Measurements from ENCODE around the gene C1orf50.
"Not testable (repeated sequence)": the region's sequence is repeated elsewhere in the genome, so short reads cannot be mapped to it uniquely, and the experiment has no call there.

C1orf50 gene

DNA sequence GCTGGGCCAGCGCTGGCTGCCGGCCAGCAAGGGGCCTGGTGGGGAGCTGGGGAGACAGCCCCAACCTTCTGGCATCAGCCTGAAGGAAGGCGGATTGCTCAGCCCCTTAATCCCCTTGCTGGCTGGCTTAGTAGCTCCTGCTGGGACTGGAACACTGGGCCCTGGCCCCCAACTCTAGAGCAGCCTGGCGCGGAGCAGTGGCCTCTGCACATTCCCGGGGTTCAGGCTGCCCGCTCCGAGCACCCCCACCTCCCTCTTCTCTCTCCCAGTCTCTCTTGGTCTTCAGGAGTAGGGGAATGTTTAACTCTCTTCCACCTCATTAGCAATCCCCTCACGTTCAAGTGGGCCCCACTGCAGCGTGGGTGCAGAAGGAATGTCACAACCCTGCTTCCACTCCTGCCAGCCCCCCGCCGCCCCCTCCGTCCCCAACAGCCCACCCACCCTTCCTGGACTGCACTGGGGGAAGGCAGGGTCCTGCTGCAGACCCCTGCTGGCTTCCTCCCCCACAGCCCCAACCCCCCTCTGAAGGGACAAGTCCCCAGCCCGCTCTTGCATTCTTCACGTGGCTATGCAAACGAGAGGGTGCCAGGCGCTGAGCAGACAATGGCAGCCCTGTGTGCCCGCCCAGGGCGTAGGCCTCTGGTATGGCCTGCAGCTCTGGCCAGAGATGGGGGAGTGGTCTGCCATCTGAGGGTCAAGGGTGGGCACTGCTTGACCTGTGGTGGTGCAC lies 26.0 kb upstream of the C1orf50 start:
- no peak for DNase-seq

DNA sequence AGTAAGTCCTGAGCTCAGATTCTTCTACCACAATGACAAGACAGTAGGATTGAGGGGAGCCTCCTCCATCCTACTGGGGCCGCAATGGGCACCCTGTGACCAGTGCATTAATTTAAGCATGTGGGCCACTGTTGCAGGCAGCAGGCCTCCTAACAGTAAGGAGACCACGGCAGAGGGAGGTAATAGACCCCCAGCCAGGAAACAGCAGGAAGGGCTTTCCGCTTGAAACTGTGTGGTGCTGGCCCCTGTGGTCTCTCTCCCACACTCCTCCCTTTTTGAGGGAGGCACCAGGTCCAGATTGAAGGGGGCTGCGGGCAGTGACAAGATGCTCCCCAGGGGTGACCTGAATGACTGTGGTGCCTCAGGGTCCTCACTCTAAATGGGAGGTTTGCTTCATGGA lies 25.3 kb upstream of the C1orf50 start:
- no peak for DNase-seq

DNA sequence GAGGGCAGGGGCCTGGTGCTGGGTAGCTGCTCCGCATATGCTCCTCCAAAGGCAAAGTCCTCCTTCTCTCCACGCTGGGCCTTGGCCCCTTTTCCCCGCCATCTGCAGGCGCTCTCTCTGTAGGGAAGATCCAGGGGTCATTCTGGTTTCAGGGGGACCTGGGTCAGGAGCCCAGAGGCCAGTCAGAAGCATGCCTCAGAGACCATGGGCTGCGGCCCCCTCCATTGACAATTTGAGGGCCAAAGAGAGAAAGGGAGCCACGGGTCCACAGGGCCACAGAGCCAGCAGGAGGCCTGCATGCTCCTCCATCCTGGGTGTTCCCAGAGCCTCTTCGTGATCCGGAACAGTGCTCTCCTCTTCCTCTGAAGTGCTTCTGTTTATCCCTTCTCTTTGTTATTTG lies 24.9 kb upstream of the C1orf50 start:
- DNase-seq: no peak

DNA sequence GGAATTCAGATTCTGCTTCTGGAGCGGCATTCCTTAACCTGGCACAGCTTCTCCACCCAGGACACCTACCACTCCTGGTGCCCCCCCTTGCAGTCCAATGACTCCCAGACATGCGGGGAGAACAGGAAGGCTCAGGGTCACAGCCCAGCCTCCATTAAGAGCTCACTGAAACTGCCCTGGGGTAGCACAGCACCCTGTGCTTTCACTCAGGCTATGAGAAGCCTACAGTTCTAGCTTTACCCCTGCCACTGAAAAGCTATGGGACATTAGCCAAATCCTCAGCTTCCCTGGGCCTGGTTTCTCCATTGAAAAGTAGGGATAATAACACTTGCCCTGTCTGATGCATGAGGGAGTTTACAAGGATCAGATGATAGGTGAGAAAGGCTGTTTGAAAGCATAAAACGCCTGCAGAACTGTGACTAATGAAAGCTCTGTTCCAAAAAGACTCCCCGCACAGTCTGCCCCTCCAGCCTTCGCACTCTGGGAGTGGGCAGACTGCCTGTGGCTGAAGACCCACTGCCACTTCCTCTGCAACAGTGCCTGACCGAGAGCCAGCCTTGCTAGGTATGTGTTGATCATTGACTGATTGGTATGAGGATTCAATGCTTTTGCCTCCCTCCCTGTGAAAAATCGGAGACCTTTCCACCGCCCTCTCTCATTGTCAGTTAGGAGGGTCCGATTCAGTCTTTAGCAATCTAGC lies 24.3 kb upstream of the C1orf50 start:
- no peak for DNase-seq

DNA sequence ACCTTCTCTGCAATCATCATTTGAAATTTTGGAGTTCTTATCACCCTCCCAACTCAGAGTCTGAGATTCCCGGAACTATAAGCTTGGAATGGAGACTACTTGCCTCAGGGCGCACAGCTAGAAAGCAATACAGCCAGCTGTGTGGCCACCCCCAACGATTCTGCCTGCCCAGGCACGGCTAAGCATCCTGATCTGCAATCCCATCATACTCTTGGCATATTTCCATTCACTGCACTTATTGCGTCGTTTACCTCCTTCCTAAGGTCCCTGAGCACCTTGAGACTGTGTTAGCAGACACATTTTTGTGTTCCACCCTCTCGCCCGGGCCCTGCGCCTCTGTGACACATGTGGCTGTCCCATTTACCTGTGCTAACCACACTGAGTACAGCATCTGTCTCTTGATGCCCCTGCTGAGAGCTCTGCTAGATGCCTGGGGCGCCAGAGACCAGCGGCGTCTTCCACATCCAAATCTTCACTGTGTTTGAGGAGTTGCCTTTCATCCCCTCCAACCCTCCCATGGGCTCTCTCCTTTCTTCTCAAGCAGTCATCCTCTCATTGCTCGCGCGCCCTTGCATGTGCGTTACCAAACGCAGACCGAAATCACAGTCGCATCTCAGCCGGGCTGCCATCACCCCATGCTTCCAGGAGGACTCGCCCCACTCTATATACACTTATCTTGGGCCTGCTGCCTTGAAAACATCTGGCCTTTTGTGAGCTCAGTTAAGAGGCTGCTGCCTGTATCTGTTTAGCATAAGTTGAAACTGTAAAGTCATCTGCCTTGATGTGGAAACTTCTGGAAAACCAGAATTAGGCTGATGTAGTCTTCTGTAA lies 23.5 kb upstream of the C1orf50 start:
- DNase-seq: no peak

DNA sequence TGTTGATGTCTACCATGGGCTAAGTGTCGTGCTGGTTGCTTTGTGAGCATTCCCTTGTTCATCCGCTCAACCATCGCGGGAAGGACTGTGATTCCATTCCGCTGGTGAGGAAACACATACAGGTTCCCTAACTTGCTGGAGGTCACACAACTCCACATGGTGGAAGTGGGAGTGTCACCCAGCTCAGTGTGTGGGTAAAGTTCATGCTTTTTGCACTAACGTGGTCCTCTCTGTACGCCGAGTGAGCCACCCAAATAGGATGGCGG lies 23.0 kb upstream of the C1orf50 start:
- DNase-seq: no peak

DNA sequence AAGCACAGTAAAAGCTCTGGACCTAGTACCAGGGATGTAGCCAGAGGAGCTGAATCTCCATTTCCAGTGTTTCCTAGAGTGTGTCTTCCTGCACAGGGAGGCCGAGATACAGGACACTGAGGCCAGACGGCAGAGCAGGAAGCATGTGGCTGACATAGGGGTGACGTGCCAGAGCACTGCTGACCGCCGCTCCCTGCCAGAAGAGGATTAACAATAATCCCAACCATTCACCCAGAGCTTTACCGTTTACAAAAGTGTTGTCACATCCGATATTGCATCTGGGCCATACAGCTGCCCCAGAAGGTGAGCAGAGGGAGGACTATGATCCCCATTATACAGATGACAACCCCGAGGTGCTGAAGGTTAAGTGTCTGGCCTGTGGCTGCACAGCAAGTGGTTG lies 21.2 kb upstream of the C1orf50 start:
- no peak for DNase-seq

DNA sequence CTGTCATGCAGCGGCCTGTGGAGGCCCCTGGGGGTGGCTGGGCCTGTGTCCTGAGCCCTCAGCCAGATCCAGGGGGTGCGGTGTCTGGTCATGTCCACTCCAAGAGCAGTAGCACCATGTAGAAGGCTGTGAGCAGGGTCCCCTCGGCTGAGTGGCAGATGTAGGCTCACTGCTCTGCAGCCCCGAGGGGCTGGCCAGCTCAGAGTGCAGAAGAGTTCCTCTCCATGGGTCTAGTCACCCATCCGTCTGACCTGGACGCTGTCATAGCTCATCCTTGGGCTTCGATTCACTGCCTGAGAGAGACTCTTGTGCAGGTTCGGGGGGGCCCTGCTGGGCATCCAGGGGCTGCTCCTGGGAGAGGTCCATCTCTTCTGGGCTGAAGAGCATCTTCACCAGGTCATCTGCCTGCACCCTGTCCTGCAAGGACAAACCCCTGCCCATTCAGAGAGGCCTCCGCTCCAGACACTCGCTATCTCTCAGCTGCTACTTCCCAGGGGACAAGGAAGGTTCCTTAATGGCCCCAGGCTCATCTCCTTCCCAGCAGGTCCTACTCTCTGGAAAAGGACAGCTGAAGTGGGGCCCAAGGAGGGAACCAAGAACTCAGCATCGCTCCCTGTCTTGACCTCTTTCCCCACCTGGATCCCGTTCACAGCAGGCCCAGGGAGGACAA lies 20.5 kb upstream of the C1orf50 start:
- no peak for DNase-seq

DNA sequence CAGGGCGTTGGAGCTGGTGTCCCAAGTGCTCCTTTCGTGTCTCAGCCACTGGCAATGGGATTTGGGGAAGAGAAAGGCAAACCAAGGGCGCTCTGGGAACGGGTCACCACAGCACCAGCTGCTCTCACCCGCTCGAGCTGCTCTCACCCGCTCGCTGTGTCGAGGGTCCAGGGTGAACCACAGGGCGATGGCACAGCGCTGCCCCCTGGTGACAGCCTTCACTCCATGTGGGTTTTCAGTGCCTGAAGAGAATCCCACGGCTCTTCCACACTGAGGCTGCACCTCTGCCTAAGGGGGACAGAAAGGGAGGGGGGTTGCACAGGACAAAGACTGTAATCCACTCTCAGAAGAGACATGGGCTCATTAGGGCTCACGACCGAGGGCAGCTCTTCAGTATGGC lies 19.9 kb upstream of the C1orf50 start:
- peak; percentile 44 for DNase-seq

DNA sequence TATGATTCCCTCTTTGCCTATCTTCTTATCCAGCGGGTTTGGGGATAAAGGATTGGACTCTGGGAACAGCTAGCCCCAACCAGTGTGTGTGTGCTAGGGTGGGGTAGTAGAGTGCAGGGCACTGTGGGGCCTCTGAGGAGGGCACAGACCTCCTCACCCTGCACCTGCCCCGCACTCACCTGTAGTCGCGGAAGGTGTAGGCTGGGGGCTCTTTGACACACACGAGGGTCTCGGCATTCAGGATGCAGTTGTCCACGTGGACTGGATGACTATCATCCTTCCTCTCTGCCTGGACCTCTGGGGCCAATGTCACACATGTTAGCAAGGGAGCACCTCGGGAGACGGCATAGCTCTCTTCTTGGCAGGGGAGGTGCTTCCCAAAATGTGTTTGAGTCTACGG lies 19.0 kb upstream of the C1orf50 start:
- no peak for DNase-seq

DNA sequence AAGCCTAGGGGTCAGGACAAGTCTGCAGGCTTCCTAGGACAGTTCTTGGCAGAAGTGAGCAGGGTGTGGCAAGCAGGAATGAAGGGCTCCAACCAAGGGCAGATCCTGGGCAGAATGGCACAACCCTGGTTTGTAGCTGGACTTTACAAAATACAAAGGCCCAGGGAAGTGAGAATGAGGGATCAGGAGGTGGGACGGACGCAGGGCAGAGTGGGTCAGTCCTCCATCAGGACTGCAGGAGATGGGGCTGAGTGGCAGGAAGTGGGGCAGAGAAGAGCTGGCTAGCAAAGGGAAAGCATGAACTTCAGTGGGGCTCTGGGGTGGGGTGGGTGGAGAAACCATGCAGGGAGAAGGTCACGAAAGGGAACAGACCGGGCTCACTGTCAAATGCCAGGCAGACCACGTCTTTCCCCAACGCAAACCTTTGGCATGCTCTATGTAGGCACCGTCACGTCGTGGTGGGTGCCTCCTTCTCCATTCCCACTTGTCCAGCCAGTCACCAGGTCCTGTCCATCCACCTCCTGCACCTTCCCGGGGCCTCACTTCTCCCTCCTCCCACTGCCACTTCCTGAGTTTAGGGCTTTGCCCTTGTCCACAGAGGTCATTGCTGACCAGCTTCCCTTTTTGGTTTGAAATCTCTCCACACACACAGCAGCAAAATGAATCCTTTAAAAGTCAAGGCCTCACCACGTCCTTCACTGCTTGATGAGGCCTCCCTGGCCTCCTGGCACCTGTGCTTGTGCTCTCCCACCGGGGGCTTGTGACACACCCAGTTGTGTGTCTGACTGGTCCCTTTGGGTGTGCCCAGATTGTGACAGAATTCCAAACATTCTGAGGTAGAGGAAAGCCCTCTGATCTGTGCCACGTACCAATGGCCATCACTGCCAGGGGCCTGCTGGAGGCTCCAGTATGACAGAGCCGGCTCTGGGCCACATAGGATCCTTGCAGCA lies 18.3 kb upstream of the C1orf50 start:
- no peak for DNase-seq

DNA sequence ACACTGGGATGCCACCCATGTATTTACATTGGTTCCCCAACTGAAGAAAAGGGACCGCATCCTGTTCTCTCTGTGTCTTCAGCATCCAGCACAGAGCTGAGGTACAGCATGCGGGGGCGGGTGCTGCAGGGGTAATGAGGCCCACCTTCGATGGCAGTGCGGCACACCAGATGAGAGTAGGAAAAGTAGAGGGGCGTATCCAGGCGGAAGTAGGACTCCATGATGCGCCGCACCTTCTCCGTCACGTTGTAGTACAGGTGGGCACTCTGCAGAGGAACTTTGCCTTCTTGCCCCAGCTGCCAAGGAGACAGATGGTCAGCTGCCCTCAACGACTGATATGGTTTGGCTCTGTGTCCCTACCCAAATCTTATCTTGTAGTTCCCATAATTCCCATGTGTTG lies 17.0 kb upstream of the C1orf50 start:
- no peak for DNase-seq

DNA sequence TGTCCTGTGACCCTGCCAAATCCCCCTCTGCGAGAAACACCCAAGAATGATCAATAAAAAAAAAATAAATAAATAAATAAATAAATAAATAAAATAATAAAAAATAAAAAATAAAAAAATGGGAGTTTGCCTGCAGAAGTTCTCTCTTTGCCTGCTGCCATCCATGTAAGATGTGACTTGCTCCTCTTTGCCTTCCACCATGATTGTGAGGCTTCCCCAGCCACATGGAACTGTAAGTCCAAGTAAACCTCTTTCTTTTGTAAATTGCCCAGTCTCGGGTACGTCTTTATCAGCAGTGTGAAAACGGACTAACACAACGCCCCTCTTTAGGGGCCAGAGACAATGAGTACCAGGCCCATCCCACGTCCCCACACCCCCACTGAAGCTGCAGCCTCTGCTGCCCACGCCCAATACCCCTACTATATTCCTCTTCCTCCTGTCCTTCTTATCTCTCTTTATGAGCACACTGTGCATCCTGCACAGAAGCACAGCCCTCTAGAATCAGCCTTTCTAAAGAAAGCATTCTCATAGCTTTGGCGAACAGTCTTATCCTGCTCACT lies 15.5 kb upstream of the C1orf50 start:
- DNase-seq: not testable (repeated sequence)

DNA sequence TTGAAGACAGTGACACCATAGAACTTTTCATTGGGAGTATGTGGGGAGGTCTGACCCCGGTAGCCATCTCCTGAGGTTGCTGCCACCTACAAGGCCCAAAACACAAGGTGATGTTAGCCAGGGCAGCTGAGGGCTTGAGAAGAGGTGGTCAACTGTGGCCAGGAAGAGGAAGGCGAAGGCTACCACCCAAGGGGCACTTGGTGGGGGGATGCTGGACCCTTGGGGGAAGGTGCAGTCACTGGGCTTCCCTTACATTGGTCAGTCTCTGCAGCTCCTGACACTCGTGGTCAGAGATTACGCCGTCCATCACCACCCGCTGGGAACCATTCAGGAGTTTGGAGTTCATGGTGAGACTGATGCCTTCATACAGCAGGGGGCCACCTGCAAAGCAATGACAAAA lies 14.8 kb upstream of the C1orf50 start:
- no peak for DNase-seq

DNA sequence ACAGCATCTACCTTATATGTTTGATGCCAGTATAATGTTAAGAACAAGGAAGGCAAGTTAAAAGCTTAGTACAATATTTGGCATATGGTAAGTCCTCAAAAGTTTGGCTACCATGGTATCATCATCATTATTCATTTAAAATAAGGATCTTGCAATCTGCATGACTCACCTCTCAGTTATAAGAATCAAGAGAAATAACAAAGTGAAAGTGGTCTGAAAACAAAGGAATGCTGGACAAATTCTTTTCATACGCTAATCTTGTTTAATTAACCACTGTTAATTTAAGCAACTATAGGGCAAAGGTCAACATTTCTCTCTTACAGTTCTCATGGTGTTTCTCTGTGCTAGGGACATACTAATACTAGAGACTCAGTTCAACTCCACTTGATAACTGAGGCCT lies 14.0 kb upstream of the C1orf50 start:
- DNase-seq: no peak

DNA sequence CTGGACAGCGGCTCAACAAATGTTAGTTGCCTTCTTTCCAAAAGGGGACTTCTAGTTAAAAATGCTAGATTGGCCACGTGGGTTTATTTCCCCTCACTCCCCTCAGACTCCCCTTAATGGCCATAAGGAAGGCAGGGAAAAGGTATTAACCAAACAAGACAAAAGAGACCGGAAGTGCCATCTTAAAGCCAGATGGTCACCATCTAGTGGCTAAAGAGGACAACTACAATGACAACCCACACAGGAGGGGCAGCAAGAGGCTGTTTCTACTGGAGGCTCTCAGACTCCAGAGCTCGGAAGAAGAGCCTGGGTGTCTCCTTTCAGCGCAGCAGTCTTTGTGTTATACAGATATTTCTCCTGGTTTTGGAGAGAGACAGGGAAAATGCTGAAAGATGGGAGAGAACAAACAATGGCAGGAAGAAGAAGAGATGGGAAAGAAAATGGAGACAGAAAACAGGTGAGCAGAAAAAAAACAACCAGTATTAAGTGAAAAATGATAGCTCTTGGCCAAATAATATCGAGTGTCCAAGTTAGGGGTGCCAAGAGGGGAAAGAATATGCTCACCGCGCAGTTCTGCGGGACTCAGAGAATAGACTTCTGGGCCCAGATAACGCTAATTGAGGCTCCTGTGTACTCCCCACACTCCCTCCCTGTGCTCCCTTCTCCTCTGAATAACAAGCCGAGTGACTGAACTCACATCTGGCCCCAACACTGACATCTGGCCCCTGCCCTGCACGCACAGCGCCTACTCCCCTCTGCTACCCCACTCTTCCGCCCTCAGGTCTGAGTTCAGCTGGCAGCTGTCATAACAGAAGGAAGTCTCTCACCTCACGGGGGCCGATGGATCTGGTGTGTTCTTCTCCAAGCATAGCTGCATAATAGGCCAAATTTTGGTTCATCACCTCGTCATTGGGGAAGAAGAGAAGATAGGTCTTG lies 9.8 kb upstream of the C1orf50 start:
- peak; percentile 45 for DNase-seq

DNA sequence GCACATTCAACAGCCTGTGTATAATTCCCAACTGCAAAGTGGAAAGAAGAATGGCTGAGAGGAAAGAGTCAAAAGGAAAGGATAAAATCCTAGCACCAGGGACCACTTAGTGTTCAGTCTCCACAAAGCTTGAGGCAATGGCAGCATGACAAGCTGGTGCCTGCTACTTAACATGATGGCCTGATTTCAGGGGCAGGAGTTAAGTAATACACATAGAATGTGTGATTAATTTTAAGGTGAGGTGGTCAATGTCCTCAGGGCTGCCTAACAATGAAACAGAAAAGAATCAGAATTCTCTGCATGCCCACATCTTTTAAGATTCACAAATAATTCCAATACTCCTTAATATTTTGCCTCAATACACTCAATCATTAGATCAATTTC lies 9.2 kb upstream of the C1orf50 start:
- DNase-seq: no peak

DNA sequence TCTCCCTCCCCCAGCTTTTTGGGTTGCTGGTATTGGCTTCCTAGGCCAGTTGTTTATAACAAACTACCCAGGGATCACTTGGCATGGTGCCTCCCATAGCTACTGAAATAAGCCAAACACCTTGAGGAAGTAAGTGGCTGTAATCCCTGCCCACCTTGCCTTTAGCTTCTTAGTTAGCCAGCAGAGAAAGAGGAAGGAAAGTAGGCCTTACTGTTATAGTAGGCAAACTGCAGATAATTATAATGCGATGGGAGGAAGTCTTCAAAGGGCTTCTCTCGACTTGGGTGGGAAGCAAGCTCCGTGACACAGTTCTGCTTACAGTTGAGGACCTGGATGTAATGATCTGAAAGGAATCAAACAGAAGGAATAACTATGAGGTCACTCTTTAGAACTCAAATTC lies 8.4 kb upstream of the C1orf50 start:
- DNase-seq: no peak

DNA sequence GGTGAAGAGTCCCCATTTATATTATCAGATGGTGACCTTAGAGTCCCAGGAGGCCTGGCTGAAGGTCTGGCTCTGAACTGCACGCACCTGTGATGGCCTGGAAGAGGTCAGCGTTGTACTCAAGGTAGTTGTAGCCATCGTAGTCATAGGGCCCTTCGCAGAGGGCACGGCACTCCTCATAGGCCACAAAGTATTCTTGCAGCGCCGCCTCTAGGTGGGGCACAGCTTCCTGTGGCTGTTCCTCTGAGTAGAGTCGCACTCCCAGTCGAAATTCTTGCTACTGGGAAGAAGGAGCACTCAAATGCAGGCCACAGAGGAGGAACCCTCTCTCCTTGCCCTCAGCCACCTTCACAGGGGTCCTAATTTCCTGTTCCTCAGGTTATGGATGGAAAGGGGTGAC lies 7.9 kb upstream of the C1orf50 start:
- DNase-seq: no peak

DNA sequence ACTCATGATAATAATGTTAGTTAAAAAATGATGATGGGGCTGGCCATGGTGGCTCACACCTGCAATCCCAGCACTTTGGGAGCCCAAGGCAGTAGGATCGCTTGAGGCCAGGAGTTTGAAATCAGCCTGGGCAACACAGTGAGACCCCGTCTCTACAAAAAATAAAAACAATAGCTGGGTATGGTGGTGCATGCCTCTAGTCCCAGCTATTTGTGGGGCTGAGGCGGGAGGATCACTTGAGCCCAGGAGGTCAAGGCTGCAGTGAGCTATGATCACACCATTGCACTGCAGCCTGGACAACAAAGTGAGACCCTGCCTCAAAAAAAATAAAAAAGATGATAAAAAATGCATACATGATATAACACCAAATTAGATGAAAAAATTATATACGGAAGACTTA lies 5.5 kb upstream of the C1orf50 start:
- DNase-seq: no peak

DNA sequence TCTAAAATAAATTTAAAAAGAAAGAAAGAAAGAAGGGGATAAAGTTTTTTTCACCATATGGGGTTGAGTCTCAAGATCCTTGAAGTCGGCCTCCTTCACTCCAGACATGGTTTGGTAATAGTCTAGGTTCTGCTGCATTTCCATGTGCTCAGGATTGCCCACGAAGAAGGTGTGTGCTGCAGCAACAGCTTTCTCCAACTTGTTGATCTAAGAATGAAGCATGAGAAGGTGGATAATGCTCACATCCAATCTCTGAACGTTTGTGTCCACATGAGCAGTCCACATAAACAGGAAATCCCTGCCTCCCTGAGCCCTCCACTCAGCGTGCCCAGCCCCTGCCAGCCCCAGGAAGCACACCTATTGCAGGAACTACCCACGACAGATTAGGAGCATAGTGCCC lies 4.8 kb upstream of the C1orf50 start:
- no peak for DNase-seq
